ENCODE data around the gene COMMD6.

Gene COMMD6

GRCh38 chr13:75518439-75519088, 19.1 kb downstream of the COMMD6 start:
- no peak for TF ChIP-seq CTCF (IDR thresholded peaks at IDR 0.05; ENCODE audit: insufficient read depth, low read length, poor library complexity, severe bottlenecking)
- DNase-seq (ENCODE audit: extremely low read depth, insufficient read length) = no peak
- Histone ChIP-seq H3K36me3 (ENCODE audit: control insufficient read depth, insufficient read depth, low read length) (no peaks in the 10 kb centered on the region), H3K27me3 (replicated peaks; ENCODE audit: control insufficient read depth, insufficient read depth, low read length) (no peaks in the 10 kb centered on the region), H3K4me3 (replicated peaks; ENCODE audit: low read depth, low read length) (no peak overlapping the region)

GRCh38 chr13:75514080-75514995, 23.3 kb downstream of the COMMD6 start:
- TF ChIP-seq CTCF (IDR thresholded peaks at IDR 0.05; ENCODE audit: insufficient read depth, low read length, poor library complexity, severe bottlenecking) = no peak
- H3K27me3 ChIP-seq (replicated peaks; ENCODE audit: control insufficient read depth, insufficient read depth, low read length) = no peaks in the 10 kb centered on the region
- H3K36me3 ChIP-seq (ENCODE audit: control insufficient read depth, insufficient read depth, low read length) = no peaks in the 10 kb centered on the region
- DNase-seq (ENCODE audit: extremely low read depth, insufficient read length) = no peak
- no peak overlapping the region for H3K4me3 ChIP-seq (replicated peaks; ENCODE audit: low read depth, low read length)

- no peak for DNase-seq (ENCODE audit: extremely low read depth, insufficient read length)
Measured at GRCh38 chr13:75513271-75513670, 24.4 kb downstream of the COMMD6 start.

GRCh38 chr13:75512253-75512652, 25.4 kb downstream of the COMMD6 start:
- no peak for TF ChIP-seq CTCF (IDR thresholded peaks at IDR 0.05; ENCODE audit: insufficient read depth, low read length, poor library complexity, severe bottlenecking)
- DNase-seq (ENCODE audit: extremely low read depth, insufficient read length) = peak; percentile 43
- Histone ChIP-seq H3K4me3 (replicated peaks; ENCODE audit: low read depth, low read length) (no peak overlapping the region), H3K36me3 (ENCODE audit: control insufficient read depth, insufficient read depth, low read length) (no peaks in the 10 kb centered on the region), H3K27me3 (replicated peaks; ENCODE audit: control insufficient read depth, insufficient read depth, low read length) (no peaks in the 10 kb centered on the region)

More at GRCh38 chr13:75513271-75513670, 24.4 kb downstream of the COMMD6 start:
- Histone ChIP-seq H3K4me3 (replicated peaks; ENCODE audit: low read depth, low read length) (no peak overlapping the region), H3K36me3 (ENCODE audit: control insufficient read depth, insufficient read depth, low read length) (no peaks in the 10 kb centered on the region), H3K27me3 (replicated peaks; ENCODE audit: control insufficient read depth, insufficient read depth, low read length) (no peaks in the 10 kb centered on the region)
- TF ChIP-seq CTCF (IDR thresholded peaks at IDR 0.05; ENCODE audit: insufficient read depth, low read length, poor library complexity, severe bottlenecking) = no peak

- no peak for DNase-seq (ENCODE audit: extremely low read depth, insufficient read length)
- no peak overlapping the region for H3K4me3 ChIP-seq (replicated peaks; ENCODE audit: low read depth, low read length)
- H3K27me3 ChIP-seq (replicated peaks; ENCODE audit: control insufficient read depth, insufficient read depth, low read length) = no peaks in the 10 kb centered on the region
- TF ChIP-seq CTCF (IDR thresholded peaks at IDR 0.05; ENCODE audit: insufficient read depth, low read length, poor library complexity, severe bottlenecking) = no peak
- H3K36me3 ChIP-seq (ENCODE audit: control insufficient read depth, insufficient read depth, low read length) = no peaks in the 10 kb centered on the region
Measured at GRCh38 chr13:75511051-75511625, 26.5 kb downstream of the COMMD6 start.
